ENCODE results near the gene RYK. TPM values are rescaled to one million over a fixed set of nuclear protein-coding genes. Genes with fewer than 3 reads are reported as not detected.

The RYK gene
- total RNA-seq, 1 experiment from 2014 or later: 60.6 TPM

DNA sequence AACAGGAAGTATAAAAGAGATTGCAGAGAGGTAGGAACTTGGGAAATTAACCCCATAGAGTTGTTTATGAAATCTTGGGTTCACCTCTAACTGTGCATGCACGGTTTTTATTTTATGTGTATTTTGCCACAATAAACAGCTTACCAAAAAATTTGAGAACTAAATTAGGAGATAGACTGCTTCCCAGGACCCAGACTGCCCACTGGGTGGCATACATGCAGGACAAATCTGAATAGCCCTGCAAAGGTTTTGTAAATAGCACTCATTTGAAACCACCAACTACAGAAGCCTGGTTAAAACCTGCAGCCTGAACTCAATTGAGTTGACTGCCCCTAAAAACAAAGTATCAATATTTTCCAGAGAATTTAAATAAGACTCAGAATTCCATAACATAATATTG lies 124.5 kb downstream of the RYK start:
- no peaks in the 10 kb centered on the region for H3K4me1 ChIP-seq (ENCODE audit: insufficient read depth, low read length)
- no peaks in the 10 kb centered on the region for H3K79me2 ChIP-seq (ENCODE audit: insufficient read depth, low read length)
- H4K91ac ChIP-seq (ENCODE audit: insufficient read length, low read depth, low read length): no peak overlapping the region
- no peak overlapping the region for H2BK120ac ChIP-seq (ENCODE audit: low read depth, low read length, poor library complexity, severe bottlenecking)
- no peak overlapping the region for H2BK12ac ChIP-seq (ENCODE audit: insufficient read length, low read depth, low read length)
- Mint-ChIP-seq H3K27me3 (ENCODE audit: low read depth) (no peaks in the 10 kb centered on the region), H3K27ac (no peak overlapping the region), H3K36me3 (ENCODE audit: insufficient read depth in 1 of 3, low read depth in 3 of 3) (peaks cover 19 to 34% (median 24%) of the 10 kb centered on the region in 3 experiments), H3K4me3 (no peak overlapping the region), H3K4me1 (peaks cover 4 to 5% of the 10 kb centered on the region in 2 experiments; a peak in 3 of 4 replicates), H3K9me3 (peaks cover 42 to 52% of the 10 kb centered on the region in 2 experiments)
- H3K9ac ChIP-seq (ENCODE audit: extremely low read depth, insufficient read length, low read length): no peak overlapping the region
- H3K9me3 ChIP-seq (ENCODE audit: control insufficient read depth, low read depth, low read length): peaks cover 20% of the 10 kb centered on the region
- no peak for DNase-seq
- H2AK5ac ChIP-seq (ENCODE audit: insufficient read length, low read length): no peak overlapping the region
- no CpG with 5 or more reads among the region's 1 CpG for WGBS (ENCODE audit: extremely low coverage, insufficient read length, low lambda C conversion rate)
- no peak overlapping the region for H4K8ac ChIP-seq (replicated peaks; ENCODE audit: insufficient read length, low read depth, low read length)
- no peak overlapping the region for H3K4me2 ChIP-seq (ENCODE audit: insufficient read depth, insufficient read length, low read length)
- H4K5ac ChIP-seq (ENCODE audit: insufficient read length, low read depth, low read length): no peak overlapping the region
- H3K56ac ChIP-seq (ENCODE audit: insufficient read length, low read depth, low read length): no peak overlapping the region
- no peaks in the 10 kb centered on the region for H3K79me1 ChIP-seq (ENCODE audit: insufficient read depth, low read depth, low read length, poor library complexity, severe bottlenecking)
- no peak overlapping the region for H3K14ac ChIP-seq (ENCODE audit: insufficient read depth, low read length)
- H4K20me1 ChIP-seq (ENCODE audit: control insufficient read depth, insufficient read depth, insufficient read length): no peaks in the 10 kb centered on the region
- no peaks in the 10 kb centered on the region for H3K23me2 ChIP-seq (ENCODE audit: insufficient read length, low read depth, low read length, poor library complexity, severe bottlenecking)
- H3K27me3 ChIP-seq (ENCODE audit: insufficient read depth, low read length): no peaks in the 10 kb centered on the region
- no peak overlapping the region for H2AFZ ChIP-seq (ENCODE audit: low read length)
- no peak overlapping the region for H2BK15ac ChIP-seq (ENCODE audit: low read depth, low read length)
- no peak overlapping the region for H3K23ac ChIP-seq (ENCODE audit: insufficient read length, low read depth, low read length)
- no peak overlapping the region for H3K27ac ChIP-seq (ENCODE audit: insufficient read length, low read depth, low read length)
- H3T11ph ChIP-seq (ENCODE audit: low read length): no peak overlapping the region
- no peak overlapping the region for H3K4ac ChIP-seq (ENCODE audit: low read depth, low read length)
- no peak overlapping the region for H3K18ac ChIP-seq (ENCODE audit: insufficient read length, low read depth, low read length)
- H2BK5ac ChIP-seq (ENCODE audit: insufficient read length, low read length): no peak overlapping the region
- TF ChIP-seq, protein P1, sequence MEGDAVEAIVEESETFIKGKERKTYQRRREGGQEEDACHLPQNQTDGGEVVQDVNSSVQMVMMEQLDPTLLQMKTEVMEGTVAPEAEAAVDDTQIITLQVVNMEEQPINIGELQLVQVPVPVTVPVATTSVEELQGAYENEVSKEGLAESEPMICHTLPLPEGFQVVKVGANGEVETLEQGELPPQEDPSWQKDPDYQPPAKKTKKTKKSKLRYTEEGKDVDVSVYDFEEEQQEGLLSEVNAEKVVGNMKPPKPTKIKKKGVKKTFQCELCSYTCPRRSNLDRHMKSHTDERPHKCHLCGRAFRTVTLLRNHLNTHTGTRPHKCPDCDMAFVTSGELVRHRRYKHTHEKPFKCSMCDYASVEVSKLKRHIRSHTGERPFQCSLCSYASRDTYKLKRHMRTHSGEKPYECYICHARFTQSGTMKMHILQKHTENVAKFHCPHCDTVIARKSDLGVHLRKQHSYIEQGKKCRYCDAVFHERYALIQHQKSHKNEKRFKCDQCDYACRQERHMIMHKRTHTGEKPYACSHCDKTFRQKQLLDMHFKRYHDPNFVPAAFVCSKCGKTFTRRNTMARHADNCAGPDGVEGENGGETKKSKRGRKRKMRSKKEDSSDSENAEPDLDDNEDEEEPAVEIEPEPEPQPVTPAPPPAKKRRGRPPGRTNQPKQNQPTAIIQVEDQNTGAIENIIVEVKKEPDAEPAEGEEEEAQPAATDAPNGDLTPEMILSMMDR (conservative IDR thresholded peaks at IDR 0.05): peak; percentile 50
- no peak overlapping the region for H2BK20ac ChIP-seq (ENCODE audit: low read depth, low read length, poor library complexity, severe bottlenecking)
